K562 (cell line): Measurements from ENCODE around the gene KCNK1. TPM values are rescaled to one million over a fixed set of nuclear protein-coding genes. Genes with fewer than 3 reads are reported as not detected.
A peak's percentile ranks its signal among the peaks of the same experiment; 100 is the strongest.

ENCODE experiments used
- CBX5 ChIP-seq: IDR thresholded peaks from 2 replicates; pipeline ENCODE4 v1.6.1; 2014; ENCODE audit warnings: low read depth, borderline replicate concordance
- CGGBP1 ChIP-seq: fragments of 250-450 bp; sonication (Bioruptor Pico); IDR thresholded peaks from 2 replicates; pipeline ENCODE4 v1.9.0; 2021; ENCODE audit warnings: mild to moderate bottlenecking
- CTBP1 ChIP-seq: fragments of 450-650 bp; IDR thresholded peaks from 2 replicates; pipeline ENCODE4 v1.6.1; 2016; ENCODE audit warnings: borderline replicate concordance
- DPF2 ChIP-seq: fragments of 450-650 bp; IDR thresholded peaks from 2 replicates; pipeline ENCODE4 v1.6.1; 2016
- EP400 ChIP-seq: fragments of 450-650 bp; IDR thresholded peaks from 2 replicates; pipeline ENCODE4 v1.6.1; 2017; ENCODE audit warnings: antibody characterized with exemption, mild to moderate bottlenecking, moderate library complexity
- ERF ChIP-seq: fragments of 450-650 bp; formaldehyde crosslinking; IDR thresholded peaks from 2 replicates; pipeline ENCODE4 v1.4.0; 2020; ENCODE audit warnings: mild to moderate bottlenecking, mixed read lengths
- HDAC2 ChIP-seq: fragments of 450-650 bp; IDR thresholded peaks from 2 replicates; pipeline ENCODE4 v1.6.1; 2016; ENCODE audit warnings: mild to moderate bottlenecking
- HDAC6 ChIP-seq: IDR thresholded peaks from 2 replicates; pipeline ENCODE4 v1.6.1; 2012; ENCODE audit warnings: low read depth, mild to moderate bottlenecking, control low read depth, inconsistent platforms, low read length, moderate library complexity
- HEY1 ChIP-seq: fragments of 250-450 bp; sonication (Bioruptor Pico); IDR thresholded peaks from 2 replicates; pipeline ENCODE4 v1.5.0; 2020; ENCODE audit warnings: mild to moderate bottlenecking, moderate library complexity, borderline replicate concordance
- IRF2 ChIP-seq: sonication (generic); formaldehyde crosslinking; IDR thresholded peaks from 2 replicates; pipeline ENCODE4 v1.8.1; 2022; ENCODE audit warnings: mild to moderate bottlenecking, missing genetic modification reagents
- LCOR ChIP-seq: sonication (generic); formaldehyde crosslinking; IDR thresholded peaks from 2 replicates; pipeline ENCODE4 v1.8.0; 2022; ENCODE audit warnings: mild to moderate bottlenecking, missing genetic modification reagents
- RBM14 ChIP-seq: fragments of 200-400 bp; formaldehyde crosslinking; IDR thresholded peaks from 2 replicates; pipeline ENCODE4 v1.6.1; 2018; ENCODE audit warnings: low read depth, mild to moderate bottlenecking, low read length, moderate library complexity, borderline replicate concordance; ENCODE audit not compliant: insufficient read depth
- REST ChIP-seq, 2 experiments: fragments of 450-650 bp; formaldehyde crosslinking in 1 of 2; IDR thresholded peaks; 2 replicates each; pipeline versions ENCODE4 v1.4.0 to v1.6.1; 2014 to 2020; ENCODE audit warnings: mild to moderate bottlenecking in 2 of 2, borderline replicate concordance in 1 of 2, low read depth in 1 of 2
- ZBTB33 ChIP-seq: sonication (generic); formaldehyde crosslinking; IDR thresholded peaks from 2 replicates; pipeline ENCODE4 v1.8.1; 2023; ENCODE audit warnings: mild to moderate bottlenecking, missing genetic modification reagents
- ZC3H4 ChIP-seq: sonication (generic); formaldehyde crosslinking; IDR thresholded peaks from 2 replicates; pipeline ENCODE4 v1.9.0; 2021; ENCODE audit warnings: missing genetic modification reagents, borderline replicate concordance
- ZFP36 ChIP-seq: fragments of 150-350 bp; IDR thresholded peaks from 2 replicates; pipeline ENCODE4 v1.6.1; 2018; ENCODE audit warnings: low read length, low read depth; ENCODE audit not compliant: partially characterized antibody
- ZNF263 ChIP-seq: sonication (generic); formaldehyde crosslinking; IDR thresholded peaks from 2 replicates; pipeline ENCODE4 v1.8.0; 2022; ENCODE audit warnings: mild to moderate bottlenecking, missing genetic modification reagents, borderline replicate concordance
- ZNF583 ChIP-seq: fragments of 250-450 bp; sonication (Bioruptor Pico); IDR thresholded peaks from 2 replicates; pipeline ENCODE4 v1.4.0; 2020
- ZNF76 ChIP-seq: fragments of 250-450 bp; sonication (Bioruptor Pico); IDR thresholded peaks from 2 replicates; pipeline ENCODE4 v1.4.0; 2020; ENCODE audit warnings: mild to moderate bottlenecking, moderate library complexity, borderline replicate concordance
- ZNF764 ChIP-seq: fragments of 250-450 bp; sonication (Bioruptor Pico); IDR thresholded peaks from 2 replicates; pipeline ENCODE4 v1.4.0; 2020; ENCODE audit warnings: low read depth, mild to moderate bottlenecking, moderate library complexity
- polyA plus RNA-seq, 8 experiments: library from polyadenylated mRNA; depleted of rRNA in 4 of 8; stranded (reverse) in 5 of 8; unstranded in 3 of 8; fragments of >200 nt; fragmentation: Nextera tagmentation in 2 of 8; fragmentation: Illumina TruSeq in 1 of 8; extraction: Ambion mirVana in 2 of 8; extraction: Trizol in 1 of 8; gene quantifications; 2 replicates each; pipeline versions ENCODE4 v1.2.1 to v1.2.3, GENCODE V29; 2011 to 2014; ENCODE audit warnings: inconsistent platforms in 1 of 8, missing spikeins in 1 of 8
- total RNA-seq, 7 experiments: library from RNA; depleted of rRNA in 6 of 7; stranded (reverse); fragments of >200 nt in 6 of 7; fragmentation: Illumina TruSeq in 2 of 7; extraction: Trizol in 2 of 7; gene quantifications; 2 replicates each; pipeline versions ENCODE4 v1.2.1 to v1.2.3, GENCODE V29; 2011 to 2021; ENCODE audit warnings: low replicate concordance in 1 of 7

Gene KCNK1
- total and polyA plus RNA-seq, 9 of the 15 experiments (the other 6 are each of a cell fraction or from before 2014, with no cell fraction given) = 3.1 to 22.7 (median 6.0) TPM

- TF ChIP-seq ZNF76 (CRISPR knock-in tag) (no peak), HDAC2 (peak; percentile 97), DPF2 (peak; percentile 88), IRF2 (CRISPR knock-in tag) (no peak), ZNF263 (CRISPR knock-in tag) (no peak), REST (IDR thresholded peaks at IDR 0.05; ENCODE audit: borderline replicate concordance) (no peak), REST (CRISPR knock-in tag; IDR thresholded peaks at IDR 0.05; ENCODE audit: low read depth) (no peak), ZC3H4 (no peak), ERF (no peak), RBM14 (no peak), CGGBP1 (no peak), LCOR (CRISPR knock-in tag) (peak; percentile 34; the same call in 1 of the 2 replicates), ZBTB33 (CRISPR knock-in tag) (no peak), CBX5 (no peak), HDAC6 (no peak), EP400 (no peak), HEY1 (CRISPR knock-in tag) (no peak), ZNF764 (no peak), ZNF583 (CRISPR knock-in tag) (no peak), CTBP1 (peak; percentile 44; the same call in 1 of the 2 replicates), ZFP36 (no peak)
These were observed 96.1 kb downstream of the KCNK1 start (continued) for GRCh38 chr1:233710031-233710430.
